C4-2B (cell line): ENCODE measurements around the gene MGST2.

Experiments
- ZFX ChIP-seq: fragments of 450-650 bp; IDR thresholded peaks from 2 replicates; pipeline ENCODE4 v1.6.1; 2017
- TF ChIP-seq, protein P1 (sequence below): fragments of 450-650 bp; conservative IDR thresholded peaks from 2 replicates; pipeline ENCODE4 v1.5.1; 2017; ENCODE audit warnings: mild to moderate bottlenecking

DNA sequence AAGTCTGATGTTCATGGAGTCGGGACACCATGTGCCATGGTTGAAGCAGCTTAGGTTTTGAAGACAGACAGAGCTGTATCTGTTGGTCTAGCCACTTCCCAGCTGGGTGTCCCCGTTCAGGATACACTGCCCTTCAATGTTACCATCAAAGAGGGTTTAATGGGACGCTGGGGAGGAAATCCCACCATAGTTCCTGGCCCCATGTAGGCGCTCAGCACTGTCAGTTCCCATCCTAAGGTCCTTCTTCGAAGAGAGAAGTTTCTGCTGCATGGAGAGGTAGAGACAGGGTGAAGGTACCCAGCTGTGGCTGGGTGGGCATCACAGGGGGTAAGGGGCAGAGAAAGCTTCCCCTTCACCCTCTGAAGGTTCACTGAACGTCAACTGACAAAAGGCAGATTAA is 3.7 kb downstream of the MGST2 start:
- TF ChIP-seq, protein P1, sequence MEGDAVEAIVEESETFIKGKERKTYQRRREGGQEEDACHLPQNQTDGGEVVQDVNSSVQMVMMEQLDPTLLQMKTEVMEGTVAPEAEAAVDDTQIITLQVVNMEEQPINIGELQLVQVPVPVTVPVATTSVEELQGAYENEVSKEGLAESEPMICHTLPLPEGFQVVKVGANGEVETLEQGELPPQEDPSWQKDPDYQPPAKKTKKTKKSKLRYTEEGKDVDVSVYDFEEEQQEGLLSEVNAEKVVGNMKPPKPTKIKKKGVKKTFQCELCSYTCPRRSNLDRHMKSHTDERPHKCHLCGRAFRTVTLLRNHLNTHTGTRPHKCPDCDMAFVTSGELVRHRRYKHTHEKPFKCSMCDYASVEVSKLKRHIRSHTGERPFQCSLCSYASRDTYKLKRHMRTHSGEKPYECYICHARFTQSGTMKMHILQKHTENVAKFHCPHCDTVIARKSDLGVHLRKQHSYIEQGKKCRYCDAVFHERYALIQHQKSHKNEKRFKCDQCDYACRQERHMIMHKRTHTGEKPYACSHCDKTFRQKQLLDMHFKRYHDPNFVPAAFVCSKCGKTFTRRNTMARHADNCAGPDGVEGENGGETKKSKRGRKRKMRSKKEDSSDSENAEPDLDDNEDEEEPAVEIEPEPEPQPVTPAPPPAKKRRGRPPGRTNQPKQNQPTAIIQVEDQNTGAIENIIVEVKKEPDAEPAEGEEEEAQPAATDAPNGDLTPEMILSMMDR, result no peak
- no peak for TF ChIP-seq ZFX
